Astrocyte of the spinal cord (primary cell): ENCODE results near the gene ARL13A.
"Not testable (repeated sequence)": the region's sequence is repeated elsewhere in the genome, so short reads cannot be mapped to it uniquely, and the experiment has no call there.

Source experiments
- DNase-seq: peaks from one replicate; pipeline ENCODE4 v3.0.0; 2011; ENCODE audit warnings: low read depth, low spot score
- H3K4me3 ChIP-seq: 2 replicates; pipeline ENCODE4 v1.5.1; 2011; ENCODE audit warnings: low read depth, mild to moderate bottlenecking, low read length, moderate library complexity
- CTCF ChIP-seq: IDR thresholded peaks from 2 replicates; pipeline ENCODE4 v1.5.1; 2012; ENCODE audit warnings: low read depth, mild to moderate bottlenecking, low read length, inconsistent platforms
- in situ Hi-C: cut with HindIII; loops from 2 replicates; pipeline ENCODE4 v1.10.0; 2017; ENCODE audit warnings: low sequenced_read_pairs

Gene ARL13A

GRCh38 chrX:100984818-100985217 is 15.3 kb downstream of the ARL13A start:
- no peak for DNase-seq
- no peak overlapping the region for H3K4me3 ChIP-seq
- no peak for TF ChIP-seq CTCF
- in situ Hi-C loops: no loop called here

GRCh38 chrX:100990139-100990538 is 20.6 kb downstream of the ARL13A start:
- no peak overlapping the region for H3K4me3 ChIP-seq
- in situ Hi-C loops: no loop called here
- TF ChIP-seq CTCF: no peak
- no peak for DNase-seq

- in situ Hi-C loops: no loop called here
- no peak overlapping the region for H3K4me3 ChIP-seq
- peak; percentile 9 for DNase-seq
- TF ChIP-seq CTCF: no peak
Measured at GRCh38 chrX:100994352-100995281, 25.1 kb downstream of the ARL13A start.

- DNase-seq: peak; percentile 80
- TF ChIP-seq CTCF: no peak
- no peak overlapping the region for H3K4me3 ChIP-seq
- in situ Hi-C loops: no loop called here
Measured at GRCh38 chrX:100995469-100995868, 26.0 kb downstream of the ARL13A start.

GRCh38 chrX:100999451-100999850 is 29.9 kb downstream of the ARL13A start:
- in situ Hi-C loops: no loop called here
- DNase-seq: no peak
- no peak overlapping the region for H3K4me3 ChIP-seq
- no peak for TF ChIP-seq CTCF

GRCh38 chrX:101009090-101009489 is 39.6 kb downstream of the ARL13A start:
- no peak for TF ChIP-seq CTCF
- no peak overlapping the region for H3K4me3 ChIP-seq
- peak; percentile 20 for DNase-seq
- in situ Hi-C loops: no loop called here

GRCh38 chrX:101012031-101012430 is 42.5 kb downstream of the ARL13A start:
- DNase-seq, H3K4me3 ChIP-seq, in situ Hi-C loops: not testable (repeated sequence)
